Fibroblast of pulmonary artery (primary cell): ENCODE data around the gene BCL2.
"Not testable (repeated sequence)": the region's sequence is repeated elsewhere in the genome, so short reads cannot be mapped to it uniquely, and the experiment has no call there.

Source experiments
- DNase-seq: peaks from one replicate; pipeline ENCODE4 v3.0.0-alpha.2; 2010; ENCODE audit warnings: low read depth
- H3K4me3 ChIP-seq: replicated peaks from 2 replicates; pipeline ENCODE4 v1.5.1; 2011; ENCODE audit warnings: low read depth, mild to moderate bottlenecking, control low read depth, low read length, moderate library complexity
- TF ChIP-seq, protein P1 (sequence below): IDR thresholded peaks from 2 replicates; pipeline ENCODE4 v1.5.1; 2011; ENCODE audit warnings: mild to moderate bottlenecking, control low read depth, low read length, inconsistent platforms; ENCODE audit errors: missing control alignments

The BCL2 gene

GRCh38 chr18:63237881-63238692, 81.5 kb downstream of the BCL2 start:
- peak overlapping the region; percentile 1 for H3K4me3 ChIP-seq
- TF ChIP-seq, protein P1, sequence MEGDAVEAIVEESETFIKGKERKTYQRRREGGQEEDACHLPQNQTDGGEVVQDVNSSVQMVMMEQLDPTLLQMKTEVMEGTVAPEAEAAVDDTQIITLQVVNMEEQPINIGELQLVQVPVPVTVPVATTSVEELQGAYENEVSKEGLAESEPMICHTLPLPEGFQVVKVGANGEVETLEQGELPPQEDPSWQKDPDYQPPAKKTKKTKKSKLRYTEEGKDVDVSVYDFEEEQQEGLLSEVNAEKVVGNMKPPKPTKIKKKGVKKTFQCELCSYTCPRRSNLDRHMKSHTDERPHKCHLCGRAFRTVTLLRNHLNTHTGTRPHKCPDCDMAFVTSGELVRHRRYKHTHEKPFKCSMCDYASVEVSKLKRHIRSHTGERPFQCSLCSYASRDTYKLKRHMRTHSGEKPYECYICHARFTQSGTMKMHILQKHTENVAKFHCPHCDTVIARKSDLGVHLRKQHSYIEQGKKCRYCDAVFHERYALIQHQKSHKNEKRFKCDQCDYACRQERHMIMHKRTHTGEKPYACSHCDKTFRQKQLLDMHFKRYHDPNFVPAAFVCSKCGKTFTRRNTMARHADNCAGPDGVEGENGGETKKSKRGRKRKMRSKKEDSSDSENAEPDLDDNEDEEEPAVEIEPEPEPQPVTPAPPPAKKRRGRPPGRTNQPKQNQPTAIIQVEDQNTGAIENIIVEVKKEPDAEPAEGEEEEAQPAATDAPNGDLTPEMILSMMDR = no peak
- peak; percentile 95 for DNase-seq

- H3K4me3 ChIP-seq = peak overlapping the region; percentile 19
- DNase-seq = peak; percentile 78
- TF ChIP-seq, protein P1 = no peak
These were observed 82.4 kb downstream of the BCL2 start for GRCh38 chr18:63236921-63237846.

- TF ChIP-seq, protein P1 = no peak
- H3K4me3 ChIP-seq = no peak overlapping the region
- no peak for DNase-seq
These were observed 83.2 kb downstream of the BCL2 start for GRCh38 chr18:63236406-63236805.

DNA sequence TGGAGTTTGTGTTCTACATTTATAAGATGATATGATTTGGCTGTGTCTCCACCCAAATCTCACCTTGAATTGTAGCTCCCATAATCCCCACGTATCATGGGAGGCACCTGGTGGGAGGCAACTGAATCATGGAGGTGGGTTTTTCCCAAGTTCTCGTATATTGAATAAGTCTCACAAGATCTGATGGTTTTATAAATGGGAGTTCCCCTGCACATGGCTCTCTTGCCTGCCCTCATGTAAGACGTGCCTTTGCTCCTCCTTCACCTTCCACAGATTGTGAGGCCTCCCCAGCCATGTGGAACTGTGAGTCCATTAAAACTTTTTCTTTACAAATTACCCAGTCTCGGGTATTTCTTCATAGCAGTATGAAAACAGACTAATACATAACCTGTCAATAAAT, 83.6 kb downstream of the BCL2 start:
- H3K4me3 ChIP-seq, DNase-seq: not testable (repeated sequence)

GRCh38 chr18:63234841-63235240, 84.7 kb downstream of the BCL2 start:
- H3K4me3 ChIP-seq = no peak overlapping the region
- TF ChIP-seq, protein P1 = no peak
- no peak for DNase-seq

- DNase-seq = no peak
- no peak overlapping the region for H3K4me3 ChIP-seq
- TF ChIP-seq, protein P1 = no peak
These were observed 85.1 kb downstream of the BCL2 start for GRCh38 chr18:63234432-63234831.

DNA sequence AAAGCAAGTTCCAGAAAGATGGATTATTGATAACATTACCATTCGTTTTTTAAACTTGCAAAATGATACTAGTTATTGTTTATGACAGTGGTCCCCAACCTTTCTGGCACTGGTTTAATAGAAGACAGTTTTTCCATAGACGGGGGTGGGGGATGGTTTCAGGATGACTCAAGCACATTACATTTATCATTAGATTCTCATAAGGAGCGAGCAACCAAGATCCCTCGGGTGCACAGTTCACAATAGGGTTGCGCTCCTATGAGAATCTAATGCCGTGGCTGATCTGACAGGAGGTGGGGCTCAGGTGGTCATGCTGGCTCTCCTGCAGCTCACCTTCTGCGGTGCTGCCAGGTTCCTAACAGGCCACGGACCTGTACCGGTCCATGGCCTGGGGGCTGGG, 86.2 kb downstream of the BCL2 start:
- H3K4me3 ChIP-seq = no peak overlapping the region
- DNase-seq = no peak

More for the DNA sequence above, 86.2 kb downstream of the BCL2 start:
- TF ChIP-seq, protein P1 = no peak
